Lower leg skin (tissue), 4 donors: Measurements from ENCODE around the gene TRAM2. TPM values are rescaled to one million over a fixed set of nuclear protein-coding genes. Genes with fewer than 3 reads are reported as not detected.

Experiments used
- DNase-seq, 2 donors: peaks; one replicate each; pipeline ENCODE4 v3.0.0-alpha.2; 2019; ENCODE audit warnings: low spot score in 2 of 2
- H3K4me3 ChIP-seq: fragments of 200-600 bp; sonication (generic); 2 replicates; pipeline ENCODE4 v1.5.1; 2017; ENCODE audit warnings: mild to moderate bottlenecking, low read depth; ENCODE audit not compliant: poor library complexity, severe bottlenecking
- POLR2A ChIP-seq, 2 donors: fragments of 450-650 bp; IDR thresholded peaks; one replicate each; pipeline ENCODE4 v1.6.1; 2016 to 2017; ENCODE audit warnings: antibody characterized with exemption in 2 of 2, mild to moderate bottlenecking in 1 of 2, moderate library complexity in 1 of 2
- WGBS, 2 donors: methylation state at CpG; one replicate each; pipeline ENCODE4 v1.1.5; 2018; 5-methylcytosine and 5-hydroxymethylcytosine counted together
- intact Hi-C: fragments of 100-400 bp; cut with DNase I; formaldehyde crosslinking; loops from one replicate; pipeline ENCODE4 v1.15.0; 2023; ENCODE audit warnings: low total_unique reads
- total RNA-seq, 4 donors: library from RNA; depleted of rRNA; stranded (reverse); fragments of >200 nt; gene quantifications; one replicate each; pipeline ENCODE4 v1.1.0, GENCODE V29; 2016
- TF ChIP-seq, protein P1 (sequence below), 3 donors: fragments of 450-650 bp; IDR thresholded peaks; one replicate each; pipeline ENCODE4 v1.5.1; 2016; ENCODE audit warnings: antibody characterized with exemption in 3 of 3, mild to moderate bottlenecking in 3 of 3, moderate library complexity in 2 of 3

TRAM2 gene
- total RNA-seq, 4 donors from 2014 or later = 3.7 to 11.5 (median 7.0) TPM

DNA sequence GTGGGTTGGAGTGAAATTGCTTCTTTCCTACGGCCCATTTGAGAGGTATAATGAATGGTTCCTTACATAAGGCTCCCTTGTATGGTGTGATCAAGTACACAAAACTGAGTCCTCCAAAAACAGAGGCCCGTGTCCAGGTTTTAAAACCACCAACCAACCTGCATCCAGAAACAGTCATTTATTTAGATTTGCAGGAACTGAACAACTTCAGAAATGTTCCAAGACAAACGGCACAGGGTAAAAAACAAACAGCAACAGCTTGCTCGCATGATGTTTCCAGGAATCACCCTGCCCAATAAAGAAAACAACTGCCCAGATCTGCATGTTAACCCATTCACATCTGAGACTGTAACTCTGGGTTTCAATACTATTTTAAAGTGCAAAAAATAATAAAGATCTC, 40.2 kb upstream of the TRAM2 start:
- H3K4me3 ChIP-seq = no peak overlapping the region
- WGBS, 2 donors = 53 to 66% methylated on average over 4 of the region's 4 CpGs
- DNase-seq = no peak
- TF ChIP-seq, protein P1, sequence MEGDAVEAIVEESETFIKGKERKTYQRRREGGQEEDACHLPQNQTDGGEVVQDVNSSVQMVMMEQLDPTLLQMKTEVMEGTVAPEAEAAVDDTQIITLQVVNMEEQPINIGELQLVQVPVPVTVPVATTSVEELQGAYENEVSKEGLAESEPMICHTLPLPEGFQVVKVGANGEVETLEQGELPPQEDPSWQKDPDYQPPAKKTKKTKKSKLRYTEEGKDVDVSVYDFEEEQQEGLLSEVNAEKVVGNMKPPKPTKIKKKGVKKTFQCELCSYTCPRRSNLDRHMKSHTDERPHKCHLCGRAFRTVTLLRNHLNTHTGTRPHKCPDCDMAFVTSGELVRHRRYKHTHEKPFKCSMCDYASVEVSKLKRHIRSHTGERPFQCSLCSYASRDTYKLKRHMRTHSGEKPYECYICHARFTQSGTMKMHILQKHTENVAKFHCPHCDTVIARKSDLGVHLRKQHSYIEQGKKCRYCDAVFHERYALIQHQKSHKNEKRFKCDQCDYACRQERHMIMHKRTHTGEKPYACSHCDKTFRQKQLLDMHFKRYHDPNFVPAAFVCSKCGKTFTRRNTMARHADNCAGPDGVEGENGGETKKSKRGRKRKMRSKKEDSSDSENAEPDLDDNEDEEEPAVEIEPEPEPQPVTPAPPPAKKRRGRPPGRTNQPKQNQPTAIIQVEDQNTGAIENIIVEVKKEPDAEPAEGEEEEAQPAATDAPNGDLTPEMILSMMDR (IDR thresholded peaks at IDR 0.05) = no peak
- no peak for TF ChIP-seq POLR2A (IDR thresholded peaks at IDR 0.05)
- intact Hi-C loops = no loop called here

DNA sequence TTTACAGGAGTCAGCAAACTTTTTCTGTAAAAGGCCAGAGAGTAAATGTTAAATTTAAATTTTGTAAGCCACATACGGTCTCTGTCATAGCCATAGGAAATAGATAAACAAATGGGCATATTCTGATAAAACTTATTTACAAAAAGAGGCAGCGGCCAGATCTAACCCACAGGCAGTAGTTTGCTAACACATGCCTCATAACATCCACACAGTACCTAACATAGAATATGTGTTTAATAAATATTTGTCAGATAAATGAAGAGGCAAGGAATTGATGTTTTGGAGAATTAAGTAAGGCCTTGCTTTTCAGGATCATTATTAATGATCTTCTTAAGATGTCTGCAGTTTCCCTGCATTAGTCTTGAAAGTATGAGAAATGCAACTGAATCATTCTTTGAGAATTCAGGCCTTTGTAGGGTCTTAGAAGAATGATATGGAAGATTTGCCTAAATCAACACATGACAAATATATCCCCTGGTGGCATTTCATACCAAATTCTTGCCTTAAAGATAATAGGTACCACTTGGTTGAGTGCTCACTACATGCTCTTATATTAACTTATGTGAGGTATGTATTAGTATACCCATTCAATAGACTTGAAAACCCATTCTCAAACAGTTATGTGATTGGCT, 39.3 kb upstream of the TRAM2 start:
- 89 to 94% methylated on average over 2 of the region's 2 CpGs for WGBS, 2 donors
- intact Hi-C loops = no loop called here
- no peak for DNase-seq
- H3K4me3 ChIP-seq = no peak overlapping the region
- no peak for TF ChIP-seq POLR2A (IDR thresholded peaks at IDR 0.05)
- TF ChIP-seq, protein P1 (IDR thresholded peaks at IDR 0.05) = no peak

GRCh38 chr6:52612336-52613054, 35.6 kb upstream of the TRAM2 start:
- WGBS, 2 donors = 48 to 53% methylated on average over 6 of the region's 6 CpGs
- intact Hi-C loops = no loop called here
- H3K4me3 ChIP-seq = no peak overlapping the region
- no peak for DNase-seq
- no peak for TF ChIP-seq POLR2A (IDR thresholded peaks at IDR 0.05)
- TF ChIP-seq, protein P1 (IDR thresholded peaks at IDR 0.05) = no peak

GRCh38 chr6:52611833-52612232, 35.0 kb upstream of the TRAM2 start:
- TF ChIP-seq, protein P1 (IDR thresholded peaks at IDR 0.05) = no peak
- TF ChIP-seq POLR2A (IDR thresholded peaks at IDR 0.05) = no peak
- intact Hi-C loops = no loop called here

GRCh38 chr6:52610745-52611355, 34.0 kb upstream of the TRAM2 start:
- DNase-seq = no peak
- no peak overlapping the region for H3K4me3 ChIP-seq
- TF ChIP-seq POLR2A (IDR thresholded peaks at IDR 0.05) = no peak
- TF ChIP-seq, protein P1 (IDR thresholded peaks at IDR 0.05) = no peak
- 85 to 89% methylated on average over 5 of the region's 5 CpGs for WGBS, 2 donors
- intact Hi-C loops = no loop called here

More at GRCh38 chr6:52611833-52612232, 35.0 kb upstream of the TRAM2 start:
- no peak for DNase-seq
- 56 to 65% methylated on average over 1 of the region's 1 CpG for WGBS, 2 donors
- no peak overlapping the region for H3K4me3 ChIP-seq
